SK-N-SH (cell line): ENCODE data around the gene CXCR5. TPM values are rescaled to one million over a fixed set of nuclear protein-coding genes. Genes with fewer than 3 reads are reported as not detected.

Source experiments
- CTCF ChIA-PET: fragments of 300-600, 350-600 bp; formaldehyde crosslinking; extraction: SDS; loops from one replicate; lab custom pipeline; 2021; lab: Yijun Ruan, JAX
- POLR2A ChIA-PET: fragments of 350-600 bp; sonication (Branson Sonifier 250); formaldehyde crosslinking; extraction: SDS; loops from one replicate; lab custom pipeline; 2020; ENCODE audit warnings: antibody characterized with exemption, inconsistent platforms; lab: Yijun Ruan, JAX
- DNase-seq: peaks from one replicate; pipeline ENCODE4 v3.0.0; 2012
- H2AFZ ChIP-seq: fragments of 200-600 bp; sonication (generic); 2 replicates; pipeline ENCODE4 v1.8.1; 2016; ENCODE audit warnings: antibody characterized with exemption, mild to moderate bottlenecking, low read depth
- H3F3A ChIP-seq: fragments of 200-600 bp; sonication (generic); replicated peaks from 2 replicates; pipeline ENCODE3; 2016; ENCODE audit warnings: antibody characterized with exemption, mild to moderate bottlenecking; ENCODE audit not compliant: insufficient read depth
- H3K27ac ChIP-seq, 2 experiments: fragments of 200-500 bp in 1 of 2; fragments of 200-600 bp in 1 of 2; sonication (Bioruptor generic) in 1 of 2; sonication (generic), shearing (Covaris generic) in 1 of 2; 2 replicates each; pipeline versions ENCODE4 v1.5.1 to v1.6.1; 2014 to 2016; ENCODE audit warnings: low read depth in 2 of 2, inconsistent platforms in 1 of 2, low read length in 1 of 2, mild to moderate bottlenecking in 1 of 2, mixed read lengths in 1 of 2
- H3K27me3 ChIP-seq: fragments of 200-600 bp; sonication (generic), shearing (Covaris generic); 2 replicates; pipeline ENCODE4 v1.6.1; 2016; ENCODE audit warnings: mixed run types; ENCODE audit not compliant: insufficient read depth
- H3K36me3 ChIP-seq, 2 experiments: fragments of 200-500 bp in 1 of 2; fragments of 200-600 bp in 1 of 2; sonication (Bioruptor generic) in 1 of 2; sonication (generic) in 1 of 2; replicated peaks in 1 of 2; 2 replicates each; pipeline versions ENCODE3 to v1.5.1; 2014 to 2016; ENCODE audit warnings: low read length in 1 of 2, mild to moderate bottlenecking in 1 of 2; ENCODE audit not compliant: insufficient read depth in 2 of 2, control insufficient read depth in 1 of 2
- H3K4me1 ChIP-seq, 2 experiments: fragments of 200-500 bp in 1 of 2; fragments of 200-600 bp in 1 of 2; sonication (Bioruptor generic) in 1 of 2; sonication (generic), shearing (Covaris generic) in 1 of 2; 2 replicates each; pipeline versions ENCODE4 v1.5.1 to v1.6.1; 2014 to 2016; ENCODE audit warnings: low read depth in 1 of 2, low read length in 1 of 2, mixed run types in 1 of 2; ENCODE audit not compliant: insufficient read depth in 2 of 2, control insufficient read depth in 1 of 2
- H3K4me2 ChIP-seq: fragments of 200-600 bp; sonication (generic), shearing (Covaris generic); 2 replicates; pipeline ENCODE4 v1.6.1; 2017; ENCODE audit warnings: mixed run types
- H3K4me3 ChIP-seq, 2 experiments: fragments of 200-500 bp in 1 of 2; fragments of 200-600 bp in 1 of 2; sonication (Bioruptor generic) in 1 of 2; sonication (generic), shearing (Covaris generic) in 1 of 2; 2 replicates each; pipeline versions ENCODE4 v1.5.1 to v1.8.1; 2014 to 2016; ENCODE audit warnings: low read depth in 2 of 2, inconsistent platforms in 1 of 2, low read length in 1 of 2, mild to moderate bottlenecking in 1 of 2, mixed read lengths in 1 of 2, moderate library complexity in 1 of 2
- H3K79me2 ChIP-seq: fragments of 200-600 bp; sonication (generic); 2 replicates; pipeline ENCODE4 v1.8.1; 2017; ENCODE audit warnings: mild to moderate bottlenecking; ENCODE audit not compliant: insufficient read depth
- H3K9ac ChIP-seq: fragments of 200-600 bp; sonication (generic); 2 replicates; pipeline ENCODE4 v1.6.1; 2017; ENCODE audit warnings: mixed run types
- H3K9me2 ChIP-seq: fragments of 200-600 bp; sonication (generic); 2 replicates; pipeline ENCODE4 v1.6.1; 2017; ENCODE audit warnings: mixed run types
- H3K9me3 ChIP-seq: fragments of 200-600 bp; sonication (generic); 2 replicates; pipeline ENCODE4 v1.6.1; 2017; ENCODE audit warnings: mixed run types, mild to moderate bottlenecking, moderate library complexity
- H4K20me1 ChIP-seq: fragments of 200-600 bp; sonication (generic); 2 replicates; pipeline ENCODE4 v1.6.1; 2017; ENCODE audit warnings: mild to moderate bottlenecking, mixed run types; ENCODE audit not compliant: insufficient read depth
- ELF1 ChIP-seq: IDR thresholded peaks from 2 replicates; pipeline ENCODE4 v1.4.0; 2012
- EP300 ChIP-seq, 2 experiments: IDR thresholded peaks; 2 replicates each; pipeline versions ENCODE4 v1.4.0 to v1.6.1; 2012; ENCODE audit warnings: borderline replicate concordance in 1 of 2, low read depth in 1 of 2, low read length in 1 of 2
- FOXM1 ChIP-seq: IDR thresholded peaks from 2 replicates; pipeline ENCODE4 v1.4.0; 2012; ENCODE audit warnings: low read depth, mild to moderate bottlenecking
- GABPA ChIP-seq: IDR thresholded peaks from 2 replicates; pipeline ENCODE4 v1.4.0; 2012; ENCODE audit warnings: low read depth, mild to moderate bottlenecking
- MEF2A ChIP-seq: IDR thresholded peaks from 2 replicates; pipeline ENCODE4 v1.4.0; 2012; ENCODE audit warnings: low read depth, borderline replicate concordance
- SIN3A ChIP-seq: IDR thresholded peaks from 2 replicates; pipeline ENCODE4 v1.6.1; 2012; ENCODE audit warnings: low read depth, mild to moderate bottlenecking, low read length, moderate library complexity, borderline replicate concordance
- polyA plus RNA-seq, 3 experiments: library from polyadenylated mRNA; depleted of rRNA; stranded (reverse); fragments of >200 nt; gene quantifications; 2 replicates each; pipeline ENCODE4 v1.2.3, GENCODE V29; 2012
- TF ChIP-seq, protein P1 (sequence below): IDR thresholded peaks from 2 replicates; pipeline ENCODE4 v1.4.0; 2012; ENCODE audit warnings: low read depth
- TF ChIP-seq, protein P2 (sequence below): fragments of 200-600 bp; sonication (generic); IDR thresholded peaks from 2 replicates; pipeline ENCODE4 v1.6.1; 2017; ENCODE audit warnings: antibody characterized with exemption, mild to moderate bottlenecking, moderate library complexity
- TF ChIP-seq, protein P3 (sequence below): fragments of 150-350 bp; IDR thresholded peaks from 2 replicates; pipeline ENCODE4 v1.6.1; 2016; ENCODE audit warnings: mild to moderate bottlenecking, low read depth, low read length
- TF ChIP-seq, protein P4 (sequence below): IDR thresholded peaks from 2 replicates; pipeline ENCODE4 v1.6.1; 2012; ENCODE audit warnings: mild to moderate bottlenecking, low read depth, low read length, moderate library complexity
- TF ChIP-seq, protein P5 (sequence below): fragments of 150-350 bp; IDR thresholded peaks from 2 replicates; pipeline ENCODE4 v1.6.1; 2017; ENCODE audit warnings: antibody characterized with exemption, low read length, low read depth, borderline replicate concordance

The CXCR5 gene
- polyA plus RNA-seq, 1 of the 3 experiments (the other 2 are of a cell fraction): 0.02 TPM

DNA sequence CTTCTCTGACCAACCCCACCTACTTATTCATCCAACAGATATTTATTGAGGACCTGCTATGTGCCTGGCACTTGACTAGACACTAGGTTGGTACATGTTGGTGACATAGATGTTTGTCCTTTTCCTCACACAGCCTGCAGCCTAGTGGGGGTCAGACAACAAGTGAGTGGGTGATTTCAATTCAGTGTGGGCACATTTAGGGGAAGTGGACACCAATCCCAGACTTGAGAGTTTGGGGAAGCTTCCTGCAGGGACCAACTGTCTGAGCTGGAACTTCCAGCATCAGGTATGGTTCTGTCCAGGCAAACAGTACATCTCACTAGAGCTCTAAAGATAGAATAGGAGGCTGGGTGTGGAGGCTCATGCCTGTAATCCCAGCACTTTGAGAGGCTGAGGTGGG lies 47.9 kb downstream of the CXCR5 start:
- TF ChIP-seq, protein P1, sequence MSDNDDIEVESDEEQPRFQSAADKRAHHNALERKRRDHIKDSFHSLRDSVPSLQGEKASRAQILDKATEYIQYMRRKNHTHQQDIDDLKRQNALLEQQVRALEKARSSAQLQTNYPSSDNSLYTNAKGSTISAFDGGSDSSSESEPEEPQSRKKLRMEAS: no peak
- TF ChIP-seq, protein P2, sequence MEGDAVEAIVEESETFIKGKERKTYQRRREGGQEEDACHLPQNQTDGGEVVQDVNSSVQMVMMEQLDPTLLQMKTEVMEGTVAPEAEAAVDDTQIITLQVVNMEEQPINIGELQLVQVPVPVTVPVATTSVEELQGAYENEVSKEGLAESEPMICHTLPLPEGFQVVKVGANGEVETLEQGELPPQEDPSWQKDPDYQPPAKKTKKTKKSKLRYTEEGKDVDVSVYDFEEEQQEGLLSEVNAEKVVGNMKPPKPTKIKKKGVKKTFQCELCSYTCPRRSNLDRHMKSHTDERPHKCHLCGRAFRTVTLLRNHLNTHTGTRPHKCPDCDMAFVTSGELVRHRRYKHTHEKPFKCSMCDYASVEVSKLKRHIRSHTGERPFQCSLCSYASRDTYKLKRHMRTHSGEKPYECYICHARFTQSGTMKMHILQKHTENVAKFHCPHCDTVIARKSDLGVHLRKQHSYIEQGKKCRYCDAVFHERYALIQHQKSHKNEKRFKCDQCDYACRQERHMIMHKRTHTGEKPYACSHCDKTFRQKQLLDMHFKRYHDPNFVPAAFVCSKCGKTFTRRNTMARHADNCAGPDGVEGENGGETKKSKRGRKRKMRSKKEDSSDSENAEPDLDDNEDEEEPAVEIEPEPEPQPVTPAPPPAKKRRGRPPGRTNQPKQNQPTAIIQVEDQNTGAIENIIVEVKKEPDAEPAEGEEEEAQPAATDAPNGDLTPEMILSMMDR: no peak
- no peak for TF ChIP-seq FOXM1
- TF ChIP-seq, protein P3, sequence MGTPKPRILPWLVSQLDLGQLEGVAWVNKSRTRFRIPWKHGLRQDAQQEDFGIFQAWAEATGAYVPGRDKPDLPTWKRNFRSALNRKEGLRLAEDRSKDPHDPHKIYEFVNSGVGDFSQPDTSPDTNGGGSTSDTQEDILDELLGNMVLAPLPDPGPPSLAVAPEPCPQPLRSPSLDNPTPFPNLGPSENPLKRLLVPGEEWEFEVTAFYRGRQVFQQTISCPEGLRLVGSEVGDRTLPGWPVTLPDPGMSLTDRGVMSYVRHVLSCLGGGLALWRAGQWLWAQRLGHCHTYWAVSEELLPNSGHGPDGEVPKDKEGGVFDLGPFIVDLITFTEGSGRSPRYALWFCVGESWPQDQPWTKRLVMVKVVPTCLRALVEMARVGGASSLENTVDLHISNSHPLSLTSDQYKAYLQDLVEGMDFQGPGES: no peak
- no peak for TF ChIP-seq GABPA
- TF ChIP-seq, protein P4, sequence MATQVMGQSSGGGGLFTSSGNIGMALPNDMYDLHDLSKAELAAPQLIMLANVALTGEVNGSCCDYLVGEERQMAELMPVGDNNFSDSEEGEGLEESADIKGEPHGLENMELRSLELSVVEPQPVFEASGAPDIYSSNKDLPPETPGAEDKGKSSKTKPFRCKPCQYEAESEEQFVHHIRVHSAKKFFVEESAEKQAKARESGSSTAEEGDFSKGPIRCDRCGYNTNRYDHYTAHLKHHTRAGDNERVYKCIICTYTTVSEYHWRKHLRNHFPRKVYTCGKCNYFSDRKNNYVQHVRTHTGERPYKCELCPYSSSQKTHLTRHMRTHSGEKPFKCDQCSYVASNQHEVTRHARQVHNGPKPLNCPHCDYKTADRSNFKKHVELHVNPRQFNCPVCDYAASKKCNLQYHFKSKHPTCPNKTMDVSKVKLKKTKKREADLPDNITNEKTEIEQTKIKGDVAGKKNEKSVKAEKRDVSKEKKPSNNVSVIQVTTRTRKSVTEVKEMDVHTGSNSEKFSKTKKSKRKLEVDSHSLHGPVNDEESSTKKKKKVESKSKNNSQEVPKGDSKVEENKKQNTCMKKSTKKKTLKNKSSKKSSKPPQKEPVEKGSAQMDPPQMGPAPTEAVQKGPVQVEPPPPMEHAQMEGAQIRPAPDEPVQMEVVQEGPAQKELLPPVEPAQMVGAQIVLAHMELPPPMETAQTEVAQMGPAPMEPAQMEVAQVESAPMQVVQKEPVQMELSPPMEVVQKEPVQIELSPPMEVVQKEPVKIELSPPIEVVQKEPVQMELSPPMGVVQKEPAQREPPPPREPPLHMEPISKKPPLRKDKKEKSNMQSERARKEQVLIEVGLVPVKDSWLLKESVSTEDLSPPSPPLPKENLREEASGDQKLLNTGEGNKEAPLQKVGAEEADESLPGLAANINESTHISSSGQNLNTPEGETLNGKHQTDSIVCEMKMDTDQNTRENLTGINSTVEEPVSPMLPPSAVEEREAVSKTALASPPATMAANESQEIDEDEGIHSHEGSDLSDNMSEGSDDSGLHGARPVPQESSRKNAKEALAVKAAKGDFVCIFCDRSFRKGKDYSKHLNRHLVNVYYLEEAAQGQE: no peak
- TF ChIP-seq ELF1: no peak
- no peak for TF ChIP-seq EP300 (IDR thresholded peaks at IDR 0.05; ENCODE audit: borderline replicate concordance in 1 of 2, low read depth in 1 of 2, low read length in 1 of 2)
- TF ChIP-seq SIN3A: no peak
- no peak for TF ChIP-seq MEF2A
- TF ChIP-seq, protein P5, sequence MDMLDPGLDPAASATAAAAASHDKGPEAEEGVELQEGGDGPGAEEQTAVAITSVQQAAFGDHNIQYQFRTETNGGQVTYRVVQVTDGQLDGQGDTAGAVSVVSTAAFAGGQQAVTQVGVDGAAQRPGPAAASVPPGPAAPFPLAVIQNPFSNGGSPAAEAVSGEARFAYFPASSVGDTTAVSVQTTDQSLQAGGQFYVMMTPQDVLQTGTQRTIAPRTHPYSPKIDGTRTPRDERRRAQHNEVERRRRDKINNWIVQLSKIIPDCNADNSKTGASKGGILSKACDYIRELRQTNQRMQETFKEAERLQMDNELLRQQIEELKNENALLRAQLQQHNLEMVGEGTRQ: no peak
- Histone ChIP-seq H3K9me2 (no peaks in the 10 kb centered on the region), H3K4me3 (no peak overlapping the region), H3K9me3 (no peaks in the 10 kb centered on the region), H3K36me3 (no peaks in the 10 kb centered on the region), H3K4me2 (no peak overlapping the region), H3K9ac (no peak overlapping the region), H3K27ac (no peak overlapping the region), H2AFZ (no peak overlapping the region), H3K27me3 (no peaks in the 10 kb centered on the region), H4K20me1 (no peaks in the 10 kb centered on the region), H3K4me1 (peaks cover 9 to 22% of the 10 kb centered on the region in 2 experiments; a peak in 3 of 4 replicates), H3K79me2 (peaks cover 7% of the 10 kb centered on the region), H3F3A (peaks cover 31% of the 10 kb centered on the region)
- ChIA-PET POLR2A (interaction anchor here (1.1 kb wide), 1 partner anchor 141 kb away, joined by 4 read pairs; the partner anchor contains the start of gene DDX6), CTCF (interaction anchor here (1.5 to 13.4 kb wide), 6 partner anchors 8 to 272 kb away, joined by 4 to 186 read pairs (median 30); partner anchors contain the start of genes CXCR5 and UPK2)
- no peak for DNase-seq
